Spleen (tissue), 11 donors: ENCODE measurements around the gene PTP4A1. TPM values are rescaled to one million over a fixed set of nuclear protein-coding genes. Genes with fewer than 3 reads are reported as not detected.

Source experiments
- DNase-seq: peaks from one replicate; pipeline ENCODE4 v3.0.0-alpha.2; 2020
- H3K27ac ChIP-seq, 8 donors: fragments of 200-600 bp; sonication (generic) in 7 of 8; 1 replicate in 4 of 8; 2 replicates in 4 of 8; pipeline versions ENCODE4 v1.5.0 to v1.8.0; 2016 to 2021; ENCODE audit warnings: inconsistent platforms in 4 of 8, mild to moderate bottlenecking in 4 of 8, moderate library complexity in 1 of 8
- H3K27me3 ChIP-seq, 7 donors: fragments of 200-600 bp; sonication (generic) in 6 of 7; replicated peaks in 1 of 7; 1 replicate in 4 of 7; 2 replicates in 3 of 7; pipeline versions ENCODE4 v1.5.0 to v1.8.0; 2016 to 2021; ENCODE audit warnings: inconsistent platforms in 3 of 7, mild to moderate bottlenecking in 1 of 7
- H3K36me3 ChIP-seq, 6 donors: fragments of 200-600 bp; sonication (generic) in 5 of 6; 1 replicate in 4 of 6; 2 replicates in 2 of 6; pipeline versions ENCODE4 v1.5.0 to v1.8.0; 2016 to 2021; ENCODE audit warnings: inconsistent platforms in 2 of 6
- H3K4me1 ChIP-seq, 6 donors: fragments of 200-600 bp; sonication (generic) in 5 of 6; 1 replicate in 3 of 6; 2 replicates in 3 of 6; pipeline versions ENCODE4 v1.5.0 to v1.8.0; 2016 to 2021; ENCODE audit warnings: inconsistent platforms in 3 of 6
- H3K4me3 ChIP-seq, 8 donors: fragments of 200-600 bp; sonication (generic) in 7 of 8; 1 replicate in 4 of 8; 2 replicates in 4 of 8; pipeline versions ENCODE4 v1.5.0 to v1.8.0; 2016 to 2021; ENCODE audit warnings: inconsistent platforms in 4 of 8, mild to moderate bottlenecking in 4 of 8, moderate library complexity in 2 of 8
- H3K9me3 ChIP-seq, 8 donors: fragments of 200-600 bp; sonication (generic) in 7 of 8; 1 replicate in 4 of 8; 2 replicates in 4 of 8; pipeline versions ENCODE4 v1.5.0 to v1.8.0; 2016 to 2021; ENCODE audit warnings: inconsistent platforms in 4 of 8
- POLR2A ChIP-seq, 3 donors: fragments of 450-650 bp; IDR thresholded peaks; one replicate each; pipeline ENCODE4 v1.5.1; 2017; ENCODE audit warnings: antibody characterized with exemption in 3 of 3, mild to moderate bottlenecking in 1 of 3
- POLR2AphosphoS5 ChIP-seq, 3 donors: sonication (generic); formaldehyde crosslinking; IDR thresholded peaks; one replicate each; pipeline ENCODE4 v1.5.1; 2017; ENCODE audit warnings: antibody characterized with exemption in 3 of 3
- WGBS, 5 donors: extraction: QIAGEN DNeasy Blood & Tissue Kit in 3 of 5; methylation state at CpG; one replicate each; pipeline versions ENCODE4 v1.1.5 to v1.1.7; 2013 to 2018; 5-methylcytosine and 5-hydroxymethylcytosine counted together
- intact Hi-C: fragments of 100-400 bp; cut with DNase I; formaldehyde crosslinking; loops from one replicate; pipeline ENCODE4 v1.15.0; 2023; ENCODE audit warnings: low total_unique reads
- polyA plus RNA-seq, 3 donors: library from polyadenylated mRNA; stranded (reverse); fragments of 200-250 nt; gene quantifications; one replicate each; pipeline ENCODE4 v1.2.1, GENCODE V29; 2013
- total RNA-seq, 7 donors: library from RNA; depleted of rRNA in 3 of 7; stranded (reverse); fragments of >200 nt in 3 of 7; fragmentation: NEBNext Ultra II Directional in 4 of 7; extraction: Animal tissue kit (Norgen Biotek cat#: 25700) in 4 of 7; gene quantifications; one replicate each; pipeline versions ENCODE4 v1.1.0 to v1.2.1, GENCODE V29; 2016 to 2021
- TF ChIP-seq, protein P1 (sequence below), 11 experiments: fragments of 200-600 bp in 7 of 11; fragments of 450-650 bp in 4 of 11; sonication (generic) in 4 of 11; IDR thresholded peaks in 8 of 11; conservative IDR thresholded peaks in 3 of 11; 1 replicate in 7 of 11; 2 replicates in 4 of 11; pipeline versions ENCODE4 v1.4.0 to v1.8.0; 2016 to 2021; ENCODE audit warnings: antibody characterized with exemption in 11 of 11, inconsistent platforms in 4 of 11, mild to moderate bottlenecking in 1 of 11
- donor health status: healthy with polysubstance abuse.
- donor health status: DM: no; HTN: no; CAD: no; lungs with moderate emphysema.
- donor health status: DM: no; HTN: no; CAD: no.
- donor health status: Bipolar disorder and iron deficiency.
- donor health status: healthy.
- donor health status: DM: no; HTN: no; CAD: no.
- donor health status: DM: yes; HTN: yes; CAD: no.

PTP4A1 gene
- total and polyA plus RNA-seq, 10 donors, result 6.8 to 46.1 (median 27.7) TPM

- Histone ChIP-seq H3K36me3 (no peaks in the 10 kb centered on the region), H3K27ac (no peak overlapping the region), H3K27me3 (no peaks in the 10 kb centered on the region), H3K4me1 (no peaks in the 10 kb centered on the region), H3K4me3 (no peak overlapping the region), H3K9me3 (no peaks in the 10 kb centered on the region)
- WGBS, 5 donors, result 69 to 89% (median 79%) methylated on average over 2 of the region's 2 CpGs
- TF ChIP-seq POLR2AphosphoS5 (IDR thresholded peaks at IDR 0.05), result no peak
- TF ChIP-seq, protein P1, sequence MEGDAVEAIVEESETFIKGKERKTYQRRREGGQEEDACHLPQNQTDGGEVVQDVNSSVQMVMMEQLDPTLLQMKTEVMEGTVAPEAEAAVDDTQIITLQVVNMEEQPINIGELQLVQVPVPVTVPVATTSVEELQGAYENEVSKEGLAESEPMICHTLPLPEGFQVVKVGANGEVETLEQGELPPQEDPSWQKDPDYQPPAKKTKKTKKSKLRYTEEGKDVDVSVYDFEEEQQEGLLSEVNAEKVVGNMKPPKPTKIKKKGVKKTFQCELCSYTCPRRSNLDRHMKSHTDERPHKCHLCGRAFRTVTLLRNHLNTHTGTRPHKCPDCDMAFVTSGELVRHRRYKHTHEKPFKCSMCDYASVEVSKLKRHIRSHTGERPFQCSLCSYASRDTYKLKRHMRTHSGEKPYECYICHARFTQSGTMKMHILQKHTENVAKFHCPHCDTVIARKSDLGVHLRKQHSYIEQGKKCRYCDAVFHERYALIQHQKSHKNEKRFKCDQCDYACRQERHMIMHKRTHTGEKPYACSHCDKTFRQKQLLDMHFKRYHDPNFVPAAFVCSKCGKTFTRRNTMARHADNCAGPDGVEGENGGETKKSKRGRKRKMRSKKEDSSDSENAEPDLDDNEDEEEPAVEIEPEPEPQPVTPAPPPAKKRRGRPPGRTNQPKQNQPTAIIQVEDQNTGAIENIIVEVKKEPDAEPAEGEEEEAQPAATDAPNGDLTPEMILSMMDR (IDR thresholded peaks at IDR 0.05 in 8 of 11, conservative IDR thresholded peaks at IDR 0.05 in 3 of 11), result no peak
- no peak for TF ChIP-seq POLR2A (IDR thresholded peaks at IDR 0.05)
- no peak for DNase-seq
- intact Hi-C loops, result no loop called here
Measured at GRCh38 chr6:63589952-63590411, 17.7 kb downstream of the PTP4A1 start.

GRCh38 chr6:63592886-63593285 lies 20.6 kb downstream of the PTP4A1 start:
- DNase-seq, result no peak
- Histone ChIP-seq H3K27me3 (no peaks in the 10 kb centered on the region), H3K4me1 (peaks cover 0 to 3% (median 2%) of the 10 kb centered on the region in 6 donors), H3K36me3 (no peaks in the 10 kb centered on the region), H3K4me3 (no peak overlapping the region), H3K9me3 (no peaks in the 10 kb centered on the region), H3K27ac (no peak overlapping the region)
- intact Hi-C loops, result no loop called here
- TF ChIP-seq POLR2AphosphoS5 (IDR thresholded peaks at IDR 0.05), result no peak
- no peak for TF ChIP-seq POLR2A (IDR thresholded peaks at IDR 0.05)
- TF ChIP-seq, protein P1 (IDR thresholded peaks at IDR 0.05 in 8 of 11, conservative IDR thresholded peaks at IDR 0.05 in 3 of 11), result no peak
- WGBS, 5 donors, result 88 to 98% (median 93%) methylated on average over 7 of the region's 7 CpGs

DNA sequence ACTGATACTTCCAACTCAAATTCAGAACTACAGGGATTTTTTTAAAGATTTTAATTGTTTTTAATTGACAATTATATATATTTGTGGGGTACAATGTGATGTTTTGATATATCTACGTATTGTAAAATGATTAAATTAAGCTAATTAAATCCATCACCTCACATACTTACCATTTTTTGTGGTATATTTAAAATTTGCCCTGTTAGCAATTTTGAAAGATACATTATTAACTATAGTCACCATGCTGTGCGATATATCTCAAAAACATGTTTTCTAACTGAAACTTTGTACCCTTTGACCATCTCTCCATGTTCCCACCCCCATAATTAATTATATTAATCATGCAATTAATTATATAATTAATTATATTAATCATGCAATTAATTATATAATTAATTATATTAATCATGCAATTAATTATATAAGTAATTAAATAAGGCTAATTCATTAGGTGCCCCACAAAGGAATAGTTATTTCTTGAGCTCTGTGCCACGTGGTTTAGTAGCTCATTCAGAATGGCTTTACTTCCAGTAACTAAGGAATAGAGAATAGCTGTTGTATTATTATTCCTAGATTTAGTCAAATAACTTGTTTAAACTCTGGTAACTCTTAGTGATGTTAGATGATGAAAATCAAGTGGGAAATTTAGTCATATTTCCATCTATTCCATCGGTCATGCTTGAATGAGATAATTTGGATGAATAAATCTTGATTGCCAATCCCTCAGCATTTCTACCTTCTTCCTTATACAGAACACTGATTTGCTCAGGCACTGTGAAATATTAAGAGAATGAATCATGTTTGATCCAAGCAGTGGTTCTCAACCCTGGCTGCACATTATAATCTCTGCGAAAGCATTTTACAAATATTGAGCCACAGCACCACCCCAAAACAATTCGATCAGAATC lies 25.1 kb downstream of the PTP4A1 start:
- intact Hi-C loops, result loop anchor here (2.0 kb wide), 1 partner anchor 167 kb away; no protein-coding TSS in a partner anchor
- no peaks in the 10 kb centered on the region for H3K27me3 ChIP-seq
- no peaks in the 10 kb centered on the region for H3K36me3 ChIP-seq
- peaks cover 0 to 18% (median 14%) of the 10 kb centered on the region in 6 donors for H3K4me1 ChIP-seq
- TF ChIP-seq POLR2A (IDR thresholded peaks at IDR 0.05) (no peak), POLR2AphosphoS5 (IDR thresholded peaks at IDR 0.05) (no peak)
- TF ChIP-seq, protein P1 (IDR thresholded peaks at IDR 0.05 in 8 of 11, conservative IDR thresholded peaks at IDR 0.05 in 3 of 11), result no peak
- H3K27ac ChIP-seq, result no peak overlapping the region
- WGBS, 5 donors, result 58 to 67% (median 60%) methylated on average over 6 of the region's 6 CpGs
- no peaks in the 10 kb centered on the region for H3K9me3 ChIP-seq
- no peak for DNase-seq
- peak overlapping the region in 3 of 8 donors; percentile 33 to 69 (median 49) for H3K4me3 ChIP-seq
